Measurements from ENCODE around the gene YIF1B.

Gene YIF1B

GRCh38 chr19:38304352-38304865 is 11.3 kb downstream of the YIF1B start:
- Histone ChIP-seq H3K4me2 (ENCODE audit: insufficient read depth, low read length) (no peak overlapping the region), H3K9ac (ENCODE audit: low read depth, low read length) (no peak overlapping the region)
- no peak; the same call in 2 of the 3 replicates for ATAC-seq (ENCODE audit: insufficient read depth, low read depth)

GRCh38 chr19:38303517-38304351 is 12.0 kb downstream of the YIF1B start, which contains the start of gene C19orf33:
Gene C19orf33 (plus strand): TSS chr19:38304251. CDS start chr19:38304262, 11 bp downstream.
- Histone ChIP-seq H3K4me1 (ENCODE audit: insufficient read depth, low read length) (no peaks in the 10 kb centered on the region), H3K27ac (ENCODE audit: low read length) (no peak within 1 kb of the TSS), H3K79me2 (ENCODE audit: insufficient read depth, low read length) (no peaks in the 10 kb centered on the region), H4K20me1 (ENCODE audit: insufficient read depth, low read length) (0 out of 2 replicates have a peak, but pooled peaks cover 6% of the 10 kb centered on the region), H3K4me2 (ENCODE audit: insufficient read depth, low read length) (no peak within 1 kb of the TSS), H3K4me3 (ENCODE audit: low read depth in 1 of 2, low read length in 2 of 2) (no peak within 1 kb of the TSS), H3K27me3 (ENCODE audit: insufficient read depth, low read length, poor library complexity) (no peaks in the 10 kb centered on the region), H3K9ac (ENCODE audit: low read depth, low read length) (no peak within 1 kb of the TSS), H3K36me3 (ENCODE audit: insufficient read depth, low read length) (peaks cover 34% of the 10 kb centered on the region), H3K9me3 (ENCODE audit: insufficient read depth, low read length, severe bottlenecking) (no peaks in the 10 kb centered on the region), H2AFZ (ENCODE audit: low read depth, low read length) (no peak within 1 kb of the TSS)
- ATAC-seq (ENCODE audit: insufficient read depth, low read depth): no peak; the same call in 2 of the 3 replicates
- DNase-seq: no peak
- no peak for TF ChIP-seq CTCF (IDR thresholded peaks at IDR 0.05; ENCODE audit: borderline replicate concordance, extremely low read depth, low read length, poor library complexity, severe bottlenecking)

More at GRCh38 chr19:38304352-38304865, 11.3 kb downstream of the YIF1B start:
- no peaks in the 10 kb centered on the region for H3K4me1 ChIP-seq (ENCODE audit: insufficient read depth, low read length)
- H3K79me2 ChIP-seq (ENCODE audit: insufficient read depth, low read length): no peaks in the 10 kb centered on the region
- H3K27me3 ChIP-seq (ENCODE audit: insufficient read depth, low read length, poor library complexity): no peaks in the 10 kb centered on the region
- DNase-seq: no peak
- H3K9me3 ChIP-seq (ENCODE audit: insufficient read depth, low read length, severe bottlenecking): no peaks in the 10 kb centered on the region
- H3K4me3 ChIP-seq (ENCODE audit: low read depth in 1 of 2, low read length in 2 of 2): no peak overlapping the region
- H3K36me3 ChIP-seq (ENCODE audit: insufficient read depth, low read length): peaks cover 40% of the 10 kb centered on the region
- H3K27ac ChIP-seq (ENCODE audit: low read length): no peak overlapping the region
- 0 out of 2 replicates have a peak, but pooled peaks cover 8% of the 10 kb centered on the region for H4K20me1 ChIP-seq (ENCODE audit: insufficient read depth, low read length)
- no peak overlapping the region for H2AFZ ChIP-seq (ENCODE audit: low read depth, low read length)
- TF ChIP-seq EZH2 (IDR thresholded peaks at IDR 0.05; ENCODE audit: borderline replicate concordance, low read depth, low read length, severe bottlenecking): no peak
- TF ChIP-seq CTCF (IDR thresholded peaks at IDR 0.05; ENCODE audit: borderline replicate concordance, extremely low read depth, low read length, poor library complexity, severe bottlenecking): no peak

GRCh38 chr19:38298821-38299680 is 16.7 kb downstream of the YIF1B start:
- TF ChIP-seq CTCF (IDR thresholded peaks at IDR 0.05; ENCODE audit: borderline replicate concordance, extremely low read depth, low read length, poor library complexity, severe bottlenecking) (no peak), EZH2 (IDR thresholded peaks at IDR 0.05; ENCODE audit: borderline replicate concordance, low read depth, low read length, severe bottlenecking) (no peak)
- no peak overlapping the region for H3K27ac ChIP-seq (ENCODE audit: low read length)
- DNase-seq (no peak), ATAC-seq (ENCODE audit: insufficient read depth, low read depth) (no peak)
- no peak overlapping the region for H3K4me3 ChIP-seq (ENCODE audit: low read depth in 1 of 2, low read length in 2 of 2)
- H3K4me2 ChIP-seq (ENCODE audit: insufficient read depth, low read length): no peak overlapping the region
- H4K20me1 ChIP-seq (ENCODE audit: insufficient read depth, low read length): no peaks in the 10 kb centered on the region
- no peaks in the 10 kb centered on the region for H3K4me1 ChIP-seq (ENCODE audit: insufficient read depth, low read length)
- H2AFZ ChIP-seq (ENCODE audit: low read depth, low read length): no peak overlapping the region
- no peaks in the 10 kb centered on the region for H3K27me3 ChIP-seq (ENCODE audit: insufficient read depth, low read length, poor library complexity)
- H3K9ac ChIP-seq (ENCODE audit: low read depth, low read length): no peak overlapping the region
- H3K79me2 ChIP-seq (ENCODE audit: insufficient read depth, low read length): no peaks in the 10 kb centered on the region
- H3K9me3 ChIP-seq (ENCODE audit: insufficient read depth, low read length, severe bottlenecking): no peaks in the 10 kb centered on the region
- no peaks in the 10 kb centered on the region for H3K36me3 ChIP-seq (ENCODE audit: insufficient read depth, low read length)

All from DND-41 (cell line).